Coronary artery (tissue), 2 donors: ENCODE results near the gene CILP2.

Experiments
- DNase-seq: peaks from one replicate; pipeline ENCODE4 v3.0.0-alpha.2; 2017; ENCODE audit warnings: low spot score
- H3K27ac ChIP-seq, 2 donors: fragments of 200-600 bp; sonication (generic); one replicate each; pipeline ENCODE4 v1.5.1; 2016 to 2019
- H3K4me3 ChIP-seq: fragments of 200-600 bp; sonication (generic); 2 replicates; pipeline ENCODE4 v1.5.1; 2016; ENCODE audit warnings: mild to moderate bottlenecking, moderate library complexity
- CTCF ChIP-seq: fragments of 200-600 bp; sonication (generic); IDR thresholded peaks from one replicate; pipeline ENCODE4 v1.5.1; 2019; ENCODE audit warnings: antibody characterized with exemption

Gene CILP2

DNA sequence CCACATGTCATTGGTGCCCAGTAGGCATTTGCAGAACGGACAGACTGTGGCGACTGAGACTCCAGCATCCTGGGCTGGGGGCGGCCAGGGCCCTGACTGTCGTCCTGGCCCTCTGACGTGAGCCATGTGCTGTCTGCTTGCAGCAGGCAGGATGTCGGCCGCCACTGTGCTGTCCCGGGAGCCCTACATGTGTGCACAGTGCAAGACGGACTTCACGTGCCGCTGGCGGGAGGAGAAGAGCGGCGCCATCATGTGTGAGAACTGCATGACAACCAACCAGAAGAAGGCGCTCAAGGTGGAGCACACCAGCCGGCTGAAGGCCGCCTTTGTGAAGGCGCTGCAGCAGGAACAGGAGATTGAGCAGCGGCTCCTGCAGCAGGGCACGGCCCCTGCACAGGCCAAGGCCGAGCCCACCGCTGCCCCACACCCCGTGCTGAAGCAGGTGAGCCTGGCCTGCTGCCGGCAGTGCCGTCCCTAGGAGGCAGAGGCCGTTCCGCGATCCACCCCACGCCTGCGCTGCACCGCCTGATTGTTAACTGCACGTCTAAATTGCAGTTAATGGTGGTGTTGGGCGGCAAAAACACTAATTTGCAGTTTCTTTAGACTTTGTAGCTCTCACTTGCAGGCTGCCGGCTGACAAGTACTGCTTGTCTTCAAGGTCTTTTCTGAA, 37.0 kb upstream of the CILP2 start:
- Histone ChIP-seq H3K27ac (no peak overlapping the region), H3K4me3 (no peak overlapping the region)
- TF ChIP-seq CTCF, result no peak
- no peak for DNase-seq

DNA sequence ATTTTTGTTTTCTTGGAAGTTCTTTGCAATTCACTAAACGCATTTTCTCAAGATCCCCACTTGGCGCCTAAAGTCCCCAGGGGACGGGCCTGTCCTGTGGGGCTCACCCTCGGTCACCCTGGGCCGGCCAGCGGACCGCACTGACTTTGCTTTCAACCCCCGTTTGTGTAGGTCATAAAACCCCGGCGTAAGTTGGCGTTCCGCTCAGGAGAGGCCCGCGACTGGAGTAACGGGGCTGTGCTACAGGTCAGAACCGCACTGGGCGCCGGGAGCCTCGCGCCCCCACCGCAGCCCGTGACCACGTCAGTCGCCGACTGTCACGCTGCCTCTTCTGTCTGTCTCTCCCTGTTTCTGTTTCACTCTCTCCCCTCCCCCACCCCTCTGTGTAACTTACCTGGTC, 36.3 kb upstream of the CILP2 start:
- DNase-seq, result no peak
- no peak overlapping the region for H3K4me3 ChIP-seq
- no peak for TF ChIP-seq CTCF
- H3K27ac ChIP-seq, result no peak overlapping the region

DNA sequence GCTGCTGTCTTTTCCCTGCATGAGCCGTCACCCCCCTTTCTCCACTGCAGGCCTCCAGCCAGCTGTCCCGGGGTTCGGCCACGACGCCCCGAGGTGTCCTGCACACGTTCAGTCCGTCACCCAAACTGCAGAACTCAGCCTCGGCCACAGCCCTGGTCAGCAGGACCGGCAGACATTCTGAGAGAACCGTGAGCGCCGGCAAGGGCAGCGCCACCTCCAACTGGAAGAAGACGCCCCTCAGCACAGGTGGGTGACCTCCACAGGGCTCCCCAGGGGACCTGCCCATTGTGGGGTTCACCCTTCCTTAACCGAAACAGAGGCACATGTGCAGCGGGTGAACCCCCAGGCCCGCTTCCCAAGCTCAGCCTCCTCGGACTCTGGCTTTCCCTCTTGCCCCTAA, 35.8 kb upstream of the CILP2 start:
- no peak for DNase-seq
- H3K27ac ChIP-seq, result no peak overlapping the region
- no peak overlapping the region for H3K4me3 ChIP-seq
- TF ChIP-seq CTCF, result no peak

DNA sequence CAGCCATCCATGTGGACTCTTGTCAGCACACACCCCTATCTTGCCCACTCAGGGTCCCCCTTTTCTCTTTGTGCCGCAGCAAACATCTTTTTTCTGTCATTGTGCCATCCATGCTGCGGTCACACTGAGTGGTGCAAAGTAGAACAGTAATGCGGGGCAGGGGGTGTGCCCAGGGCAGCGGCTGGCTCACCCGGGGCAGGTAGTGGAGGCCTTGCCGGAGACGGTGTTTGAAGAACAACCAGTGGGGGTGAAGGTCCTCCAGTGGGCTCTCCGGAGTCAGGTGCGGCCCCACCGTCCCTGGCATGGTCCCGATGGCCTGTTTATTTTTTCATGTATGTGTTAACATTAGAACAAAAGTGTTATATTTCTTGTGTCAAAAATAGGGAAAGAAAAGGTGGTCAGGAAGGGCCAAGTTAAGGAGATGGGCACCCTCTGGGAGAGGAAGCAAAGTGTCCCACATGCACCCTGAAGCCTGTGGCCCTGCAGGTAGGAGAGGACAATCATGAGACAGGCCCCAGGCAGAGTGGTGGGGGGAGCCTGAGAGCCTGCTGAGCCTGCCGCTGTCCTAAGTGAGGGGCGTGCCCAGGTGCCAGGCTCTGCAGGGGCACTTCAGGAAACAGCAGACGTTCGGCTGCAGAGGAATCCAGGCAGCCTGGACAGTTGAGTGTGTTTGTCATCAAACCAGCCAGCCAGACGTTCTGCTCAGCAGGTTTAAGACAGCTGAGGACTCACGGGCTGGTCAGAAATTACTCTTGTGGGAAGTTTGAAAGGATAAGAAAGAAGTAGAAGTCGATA, 35.1 kb upstream of the CILP2 start:
- TF ChIP-seq CTCF, result no peak
- H3K4me3 ChIP-seq, result no peak overlapping the region
- DNase-seq, result no peak
- no peak overlapping the region for H3K27ac ChIP-seq

- DNase-seq, result peak; percentile 64
- no peak overlapping the region for H3K27ac ChIP-seq
- no peak for TF ChIP-seq CTCF
- H3K4me3 ChIP-seq, result no peak overlapping the region
Measured at GRCh38 chr19:19504754-19505668, 33.1 kb upstream of the CILP2 start.

GRCh38 chr19:19505669-19506326, 32.3 kb upstream of the CILP2 start:
- no peak for DNase-seq
- Histone ChIP-seq H3K4me3 (no peak overlapping the region), H3K27ac (no peak overlapping the region)
- TF ChIP-seq CTCF, result no peak
